Measurements from ENCODE around the gene PDE1C.

DNA sequence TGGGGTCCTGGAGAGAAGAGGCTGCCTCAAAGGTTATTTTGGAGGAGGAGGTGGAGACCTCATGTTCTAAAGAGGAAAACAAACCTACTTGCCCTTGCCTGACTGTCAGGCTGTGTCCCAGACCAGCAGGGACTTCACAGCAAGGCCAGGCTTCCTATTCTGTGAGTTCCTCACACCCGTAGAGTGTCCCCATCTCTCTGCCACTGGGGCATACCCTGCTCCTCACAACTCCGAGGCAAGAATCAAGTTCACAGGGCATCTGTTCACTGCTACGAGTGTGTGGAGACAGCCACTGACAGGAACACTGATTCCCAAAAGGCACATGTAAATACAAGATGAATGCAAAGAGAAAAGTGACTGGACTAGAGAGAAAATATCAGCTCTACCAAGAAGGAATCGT, 38.0 kb downstream of the PDE1C start:
- TF ChIP-seq, protein P1, sequence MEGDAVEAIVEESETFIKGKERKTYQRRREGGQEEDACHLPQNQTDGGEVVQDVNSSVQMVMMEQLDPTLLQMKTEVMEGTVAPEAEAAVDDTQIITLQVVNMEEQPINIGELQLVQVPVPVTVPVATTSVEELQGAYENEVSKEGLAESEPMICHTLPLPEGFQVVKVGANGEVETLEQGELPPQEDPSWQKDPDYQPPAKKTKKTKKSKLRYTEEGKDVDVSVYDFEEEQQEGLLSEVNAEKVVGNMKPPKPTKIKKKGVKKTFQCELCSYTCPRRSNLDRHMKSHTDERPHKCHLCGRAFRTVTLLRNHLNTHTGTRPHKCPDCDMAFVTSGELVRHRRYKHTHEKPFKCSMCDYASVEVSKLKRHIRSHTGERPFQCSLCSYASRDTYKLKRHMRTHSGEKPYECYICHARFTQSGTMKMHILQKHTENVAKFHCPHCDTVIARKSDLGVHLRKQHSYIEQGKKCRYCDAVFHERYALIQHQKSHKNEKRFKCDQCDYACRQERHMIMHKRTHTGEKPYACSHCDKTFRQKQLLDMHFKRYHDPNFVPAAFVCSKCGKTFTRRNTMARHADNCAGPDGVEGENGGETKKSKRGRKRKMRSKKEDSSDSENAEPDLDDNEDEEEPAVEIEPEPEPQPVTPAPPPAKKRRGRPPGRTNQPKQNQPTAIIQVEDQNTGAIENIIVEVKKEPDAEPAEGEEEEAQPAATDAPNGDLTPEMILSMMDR (IDR thresholded peaks at IDR 0.05) = no peak
- no peak for TF ChIP-seq POLR2A (IDR thresholded peaks at IDR 0.05)
